ENCODE data around the gene AMPD3. TPM values are rescaled to one million over a fixed set of nuclear protein-coding genes. Genes with fewer than 3 reads are reported as not detected.
A peak's percentile ranks its signal among the peaks of the same experiment; 100 is the strongest.

Gene AMPD3
- total and polyA plus RNA-seq, 10 donors = 9.3 to 54.7 (median 25.2) TPM

GRCh38 chr11:10497371-10498021 is 42.4 kb downstream of the AMPD3 start:
- no peak for DNase-seq
- TF ChIP-seq POLR2AphosphoS5 (IDR thresholded peaks at IDR 0.05) (no peak), POLR2A (IDR thresholded peaks at IDR 0.05) (no peak)
- TF ChIP-seq, protein P1, sequence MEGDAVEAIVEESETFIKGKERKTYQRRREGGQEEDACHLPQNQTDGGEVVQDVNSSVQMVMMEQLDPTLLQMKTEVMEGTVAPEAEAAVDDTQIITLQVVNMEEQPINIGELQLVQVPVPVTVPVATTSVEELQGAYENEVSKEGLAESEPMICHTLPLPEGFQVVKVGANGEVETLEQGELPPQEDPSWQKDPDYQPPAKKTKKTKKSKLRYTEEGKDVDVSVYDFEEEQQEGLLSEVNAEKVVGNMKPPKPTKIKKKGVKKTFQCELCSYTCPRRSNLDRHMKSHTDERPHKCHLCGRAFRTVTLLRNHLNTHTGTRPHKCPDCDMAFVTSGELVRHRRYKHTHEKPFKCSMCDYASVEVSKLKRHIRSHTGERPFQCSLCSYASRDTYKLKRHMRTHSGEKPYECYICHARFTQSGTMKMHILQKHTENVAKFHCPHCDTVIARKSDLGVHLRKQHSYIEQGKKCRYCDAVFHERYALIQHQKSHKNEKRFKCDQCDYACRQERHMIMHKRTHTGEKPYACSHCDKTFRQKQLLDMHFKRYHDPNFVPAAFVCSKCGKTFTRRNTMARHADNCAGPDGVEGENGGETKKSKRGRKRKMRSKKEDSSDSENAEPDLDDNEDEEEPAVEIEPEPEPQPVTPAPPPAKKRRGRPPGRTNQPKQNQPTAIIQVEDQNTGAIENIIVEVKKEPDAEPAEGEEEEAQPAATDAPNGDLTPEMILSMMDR (IDR thresholded peaks at IDR 0.05 in 8 of 11, conservative IDR thresholded peaks at IDR 0.05 in 3 of 11) = no peak

GRCh38 chr11:10498022-10498400 is 42.9 kb downstream of the AMPD3 start:
- Histone ChIP-seq H3K9me3 (no peaks in the 10 kb centered on the region), H3K36me3 (peaks cover 2 to 100% (median 73%) of the 10 kb centered on the region in 6 donors), H3K4me1 (peaks cover 0 to 21% (median 7%) of the 10 kb centered on the region in 6 donors), H3K27ac (peak overlapping the region in 1 of 8 donors; percentile 51), H3K27me3 (replicated peaks in 1 of 7) (no peaks in the 10 kb centered on the region), H3K4me3 (no peak overlapping the region)
- TF ChIP-seq POLR2AphosphoS5 (IDR thresholded peaks at IDR 0.05) (no peak), POLR2A (IDR thresholded peaks at IDR 0.05) (no peak)
- TF ChIP-seq, protein P1 (IDR thresholded peaks at IDR 0.05 in 8 of 11, conservative IDR thresholded peaks at IDR 0.05 in 3 of 11) = no peak
- intact Hi-C loops (cut with DNase I; ENCODE audit: low total_unique reads) = no loop called here
- 93 to 100% (median 95%) methylated on average over 7 of the region's 7 CpGs for WGBS, 5 donors
- no peak for DNase-seq

More at GRCh38 chr11:10497371-10498021, 42.4 kb downstream of the AMPD3 start:
- H3K4me1 ChIP-seq = peaks cover 0 to 16% (median 4%) of the 10 kb centered on the region in 6 donors
- no peaks in the 10 kb centered on the region for H3K27me3 ChIP-seq (replicated peaks in 1 of 7)
- WGBS, 5 donors = 88 to 94% (median 93%) methylated on average over 18 of the region's 18 CpGs
- intact Hi-C loops (cut with DNase I; ENCODE audit: low total_unique reads) = no loop called here
- peaks cover 2 to 100% (median 77%) of the 10 kb centered on the region in 6 donors for H3K36me3 ChIP-seq
- H3K4me3 ChIP-seq = no peak overlapping the region
- H3K9me3 ChIP-seq = no peaks in the 10 kb centered on the region
- H3K27ac ChIP-seq = no peak overlapping the region

GRCh38 chr11:10498426-10499250 is 43.6 kb downstream of the AMPD3 start:
- TF ChIP-seq, protein P1 (IDR thresholded peaks at IDR 0.05 in 8 of 11, conservative IDR thresholded peaks at IDR 0.05 in 3 of 11) = no peak
- TF ChIP-seq POLR2A (IDR thresholded peaks at IDR 0.05) (no peak), POLR2AphosphoS5 (IDR thresholded peaks at IDR 0.05) (no peak)
- H3K9me3 ChIP-seq = no peaks in the 10 kb centered on the region
- H3K27ac ChIP-seq = peak overlapping the region in 2 of 8 donors; percentile 6 to 51
- H3K36me3 ChIP-seq = peaks cover 2 to 95% (median 67%) of the 10 kb centered on the region in 6 donors
- H3K4me1 ChIP-seq = peaks cover 0 to 27% (median 12%) of the 10 kb centered on the region in 6 donors
- intact Hi-C loops (cut with DNase I; ENCODE audit: low total_unique reads) = no loop called here
- DNase-seq = no peak
- WGBS, 5 donors = 89 to 94% (median 91%) methylated on average over 7 to 10 of the region's 10 CpGs
- H3K4me3 ChIP-seq = no peak overlapping the region
- no peaks in the 10 kb centered on the region for H3K27me3 ChIP-seq (replicated peaks in 1 of 7)

DNA sequence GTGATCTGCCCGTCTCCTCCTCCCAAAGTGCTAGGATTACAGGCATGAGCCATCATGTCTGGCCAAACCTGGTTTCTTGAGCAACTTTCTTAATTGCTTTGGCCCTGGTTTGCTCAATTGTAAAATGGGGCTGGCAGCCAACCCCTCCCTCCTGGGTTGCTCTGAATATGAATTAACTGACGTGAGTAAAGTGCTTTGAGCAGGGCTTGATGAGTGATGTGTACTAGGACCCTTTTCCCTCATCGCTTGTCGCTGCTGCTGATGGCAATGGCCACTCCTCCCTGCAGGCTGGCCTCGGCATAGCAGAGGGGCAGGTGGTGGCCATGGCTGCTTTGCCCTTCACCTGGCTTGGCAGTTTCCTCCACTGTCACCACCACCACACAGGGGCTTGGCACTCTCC is 44.4 kb downstream of the AMPD3 start:
- Histone ChIP-seq H3K27ac (peak overlapping the region in 3 of 8 donors; percentile 9 to 88 (median 51)), H3K27me3 (replicated peaks in 1 of 7) (no peaks in the 10 kb centered on the region), H3K4me1 (peaks cover 0 to 35% (median 18%) of the 10 kb centered on the region in 6 donors), H3K36me3 (peaks cover 2 to 87% (median 68%) of the 10 kb centered on the region in 6 donors), H3K9me3 (no peaks in the 10 kb centered on the region), H3K4me3 (no peak overlapping the region)
- intact Hi-C loops (cut with DNase I; ENCODE audit: low total_unique reads) = no loop called here
- no peak for DNase-seq
- no peak for TF ChIP-seq POLR2A (IDR thresholded peaks at IDR 0.05)
- TF ChIP-seq POLR2AphosphoS5 (IDR thresholded peaks at IDR 0.05) = peak in 1 of 3 donors; percentile 16
- 75 to 92% (median 85%) methylated on average over 5 of the region's 5 CpGs for WGBS, 5 donors
